K562 (cell line): ENCODE results near the gene POLR3A. TPM values are rescaled to one million over a fixed set of nuclear protein-coding genes. Genes with fewer than 3 reads are reported as not detected.
A peak's percentile ranks its signal among the peaks of the same experiment; 100 is the strongest.

Experiments
- ETV1 ChIP-seq: fragments of 450-650 bp; conservative IDR thresholded peaks from 2 replicates; pipeline ENCODE4 v1.6.1; 2016; ENCODE audit warnings: missing genetic modification characterization, control low read depth, low read depth, missing compliant biosample characterization
- LARP7 ChIP-seq: fragments of 450-650 bp; IDR thresholded peaks from 2 replicates; pipeline ENCODE4 v1.6.1; 2016
- NFE2 ChIP-seq: IDR thresholded peaks from 2 replicates; pipeline ENCODE4 v1.6.1; 2014; ENCODE audit warnings: antibody characterized with exemption, low read depth
- POLR3A ChIP-seq: IDR thresholded peaks from 2 replicates; pipeline ENCODE4 v1.6.1; 2011; ENCODE audit warnings: borderline replicate concordance, mild to moderate bottlenecking, moderate library complexity; ENCODE audit not compliant: insufficient read length, insufficient read depth; ENCODE audit errors: extremely low read depth
- PTTG1 ChIP-seq: fragments of 450-650 bp; IDR thresholded peaks from 2 replicates; pipeline ENCODE4 v1.6.1; 2016; ENCODE audit warnings: low read depth, mild to moderate bottlenecking, missing genetic modification characterization, missing compliant biosample characterization
- RAD21 ChIP-seq, 2 experiments: fragments of 250-450 bp in 1 of 2; fragments of 450-650 bp in 1 of 2; sonication (Bioruptor Pico) in 1 of 2; formaldehyde crosslinking in 1 of 2; IDR thresholded peaks in 1 of 2; conservative IDR thresholded peaks in 1 of 2; 2 replicates each; pipeline versions ENCODE4 v1.4.0 to v1.8.0; 2020 to 2022; ENCODE audit warnings: mild to moderate bottlenecking in 2 of 2, moderate library complexity in 1 of 2
- SMAD1 ChIP-seq: fragments of 150-350 bp; IDR thresholded peaks from 2 replicates; pipeline ENCODE4 v1.6.1; 2014; ENCODE audit warnings: low read length, low read depth; ENCODE audit not compliant: partially characterized antibody
- SP2 ChIP-seq: IDR thresholded peaks from 2 replicates; pipeline ENCODE4 v1.6.1; 2011; ENCODE audit warnings: mild to moderate bottlenecking, low read depth, low read length, moderate library complexity; ENCODE audit not compliant: poor library complexity, severe bottlenecking; ENCODE audit errors: extremely low read depth
- ZNF324 ChIP-seq: fragments of 250-450 bp; sonication (Bioruptor Pico); IDR thresholded peaks from 2 replicates; pipeline ENCODE4 v1.4.0; 2020; ENCODE audit warnings: mild to moderate bottlenecking
- ZNF75A ChIP-seq: fragments of 450-650 bp; formaldehyde crosslinking; IDR thresholded peaks from 2 replicates; pipeline ENCODE4 v1.4.0; 2020; ENCODE audit warnings: mild to moderate bottlenecking
- ZZZ3 ChIP-seq: fragments of 450-650 bp; IDR thresholded peaks from 2 replicates; pipeline ENCODE4 v1.6.1; 2016; ENCODE audit warnings: antibody characterized with exemption, mild to moderate bottlenecking, moderate library complexity
- polyA plus RNA-seq, 8 experiments: library from polyadenylated mRNA; depleted of rRNA in 4 of 8; stranded (reverse) in 5 of 8; unstranded in 3 of 8; fragments of >200 nt; fragmentation: Nextera tagmentation in 2 of 8; fragmentation: Illumina TruSeq in 1 of 8; extraction: Ambion mirVana in 2 of 8; extraction: Trizol in 1 of 8; gene quantifications; 2 replicates each; pipeline versions ENCODE4 v1.2.1 to v1.2.3, GENCODE V29; 2011 to 2014; ENCODE audit warnings: inconsistent platforms in 1 of 8, missing spikeins in 1 of 8
- total RNA-seq, 7 experiments: library from RNA; depleted of rRNA in 6 of 7; stranded (reverse); fragments of >200 nt in 6 of 7; fragmentation: Illumina TruSeq in 2 of 7; extraction: Trizol in 2 of 7; gene quantifications; 2 replicates each; pipeline versions ENCODE4 v1.2.1 to v1.2.3, GENCODE V29; 2011 to 2021; ENCODE audit warnings: low replicate concordance in 1 of 7
- TF ChIP-seq, protein P1 (sequence below): fragments of 450-650 bp; IDR thresholded peaks from 2 replicates; pipeline ENCODE4 v1.6.1; 2016; ENCODE audit warnings: low read depth
- TF ChIP-seq, protein P2 (sequence below): sonication (generic); formaldehyde crosslinking; IDR thresholded peaks from 2 replicates; pipeline ENCODE4 v1.9.0; 2022; ENCODE audit warnings: mild to moderate bottlenecking, missing genetic modification reagents

POLR3A gene
- total and polyA plus RNA-seq, 9 of the 15 experiments (the other 6 are each of a cell fraction or from before 2014, with no cell fraction given): 14.9 to 37.0 (median 26.7) TPM

DNA sequence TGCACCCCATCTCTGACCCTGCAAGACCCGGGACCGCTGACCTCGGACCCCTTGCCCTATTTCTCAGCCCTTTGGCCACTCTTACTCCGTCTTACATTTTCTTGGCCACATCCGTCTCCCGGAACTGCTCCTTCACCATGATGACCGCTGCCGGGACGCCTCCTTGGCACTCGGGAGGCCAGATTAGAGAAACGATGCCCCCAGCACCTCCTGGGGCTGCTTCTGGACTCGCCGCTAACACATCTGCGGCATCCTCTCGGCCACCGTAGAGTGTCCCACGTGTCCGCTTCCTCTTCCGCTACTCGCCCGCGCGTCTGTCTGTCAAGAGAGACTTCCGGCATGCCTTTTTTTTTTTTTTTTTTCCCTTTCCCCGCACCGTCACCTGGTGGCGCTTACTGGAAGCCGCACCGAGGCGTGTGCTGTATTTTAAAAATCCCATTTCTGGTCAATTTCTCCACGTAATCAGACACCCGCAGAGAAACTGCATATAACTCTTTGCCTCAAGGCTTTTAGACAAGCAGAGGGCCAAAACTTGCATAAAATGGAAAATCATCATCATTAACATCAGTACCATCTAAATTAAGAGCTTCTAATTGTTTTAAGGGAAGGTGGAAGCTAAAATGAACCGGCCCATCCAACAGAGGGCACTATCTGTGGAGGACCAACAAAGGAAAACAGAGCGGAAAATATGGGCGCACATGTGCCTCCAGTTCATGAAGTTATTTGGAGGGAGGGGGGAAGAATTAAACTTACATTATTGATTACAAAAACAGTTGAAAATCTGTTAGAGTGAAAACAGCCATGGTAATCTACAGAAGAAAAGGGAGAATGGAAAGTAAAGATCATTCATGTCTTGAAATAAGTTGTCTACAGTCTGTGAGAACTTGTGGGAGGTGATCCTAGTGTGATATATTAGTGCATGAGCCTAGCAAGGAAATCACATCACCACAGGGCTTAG lies at the start of gene POLR3A (continued):
- TF ChIP-seq, protein P1, sequence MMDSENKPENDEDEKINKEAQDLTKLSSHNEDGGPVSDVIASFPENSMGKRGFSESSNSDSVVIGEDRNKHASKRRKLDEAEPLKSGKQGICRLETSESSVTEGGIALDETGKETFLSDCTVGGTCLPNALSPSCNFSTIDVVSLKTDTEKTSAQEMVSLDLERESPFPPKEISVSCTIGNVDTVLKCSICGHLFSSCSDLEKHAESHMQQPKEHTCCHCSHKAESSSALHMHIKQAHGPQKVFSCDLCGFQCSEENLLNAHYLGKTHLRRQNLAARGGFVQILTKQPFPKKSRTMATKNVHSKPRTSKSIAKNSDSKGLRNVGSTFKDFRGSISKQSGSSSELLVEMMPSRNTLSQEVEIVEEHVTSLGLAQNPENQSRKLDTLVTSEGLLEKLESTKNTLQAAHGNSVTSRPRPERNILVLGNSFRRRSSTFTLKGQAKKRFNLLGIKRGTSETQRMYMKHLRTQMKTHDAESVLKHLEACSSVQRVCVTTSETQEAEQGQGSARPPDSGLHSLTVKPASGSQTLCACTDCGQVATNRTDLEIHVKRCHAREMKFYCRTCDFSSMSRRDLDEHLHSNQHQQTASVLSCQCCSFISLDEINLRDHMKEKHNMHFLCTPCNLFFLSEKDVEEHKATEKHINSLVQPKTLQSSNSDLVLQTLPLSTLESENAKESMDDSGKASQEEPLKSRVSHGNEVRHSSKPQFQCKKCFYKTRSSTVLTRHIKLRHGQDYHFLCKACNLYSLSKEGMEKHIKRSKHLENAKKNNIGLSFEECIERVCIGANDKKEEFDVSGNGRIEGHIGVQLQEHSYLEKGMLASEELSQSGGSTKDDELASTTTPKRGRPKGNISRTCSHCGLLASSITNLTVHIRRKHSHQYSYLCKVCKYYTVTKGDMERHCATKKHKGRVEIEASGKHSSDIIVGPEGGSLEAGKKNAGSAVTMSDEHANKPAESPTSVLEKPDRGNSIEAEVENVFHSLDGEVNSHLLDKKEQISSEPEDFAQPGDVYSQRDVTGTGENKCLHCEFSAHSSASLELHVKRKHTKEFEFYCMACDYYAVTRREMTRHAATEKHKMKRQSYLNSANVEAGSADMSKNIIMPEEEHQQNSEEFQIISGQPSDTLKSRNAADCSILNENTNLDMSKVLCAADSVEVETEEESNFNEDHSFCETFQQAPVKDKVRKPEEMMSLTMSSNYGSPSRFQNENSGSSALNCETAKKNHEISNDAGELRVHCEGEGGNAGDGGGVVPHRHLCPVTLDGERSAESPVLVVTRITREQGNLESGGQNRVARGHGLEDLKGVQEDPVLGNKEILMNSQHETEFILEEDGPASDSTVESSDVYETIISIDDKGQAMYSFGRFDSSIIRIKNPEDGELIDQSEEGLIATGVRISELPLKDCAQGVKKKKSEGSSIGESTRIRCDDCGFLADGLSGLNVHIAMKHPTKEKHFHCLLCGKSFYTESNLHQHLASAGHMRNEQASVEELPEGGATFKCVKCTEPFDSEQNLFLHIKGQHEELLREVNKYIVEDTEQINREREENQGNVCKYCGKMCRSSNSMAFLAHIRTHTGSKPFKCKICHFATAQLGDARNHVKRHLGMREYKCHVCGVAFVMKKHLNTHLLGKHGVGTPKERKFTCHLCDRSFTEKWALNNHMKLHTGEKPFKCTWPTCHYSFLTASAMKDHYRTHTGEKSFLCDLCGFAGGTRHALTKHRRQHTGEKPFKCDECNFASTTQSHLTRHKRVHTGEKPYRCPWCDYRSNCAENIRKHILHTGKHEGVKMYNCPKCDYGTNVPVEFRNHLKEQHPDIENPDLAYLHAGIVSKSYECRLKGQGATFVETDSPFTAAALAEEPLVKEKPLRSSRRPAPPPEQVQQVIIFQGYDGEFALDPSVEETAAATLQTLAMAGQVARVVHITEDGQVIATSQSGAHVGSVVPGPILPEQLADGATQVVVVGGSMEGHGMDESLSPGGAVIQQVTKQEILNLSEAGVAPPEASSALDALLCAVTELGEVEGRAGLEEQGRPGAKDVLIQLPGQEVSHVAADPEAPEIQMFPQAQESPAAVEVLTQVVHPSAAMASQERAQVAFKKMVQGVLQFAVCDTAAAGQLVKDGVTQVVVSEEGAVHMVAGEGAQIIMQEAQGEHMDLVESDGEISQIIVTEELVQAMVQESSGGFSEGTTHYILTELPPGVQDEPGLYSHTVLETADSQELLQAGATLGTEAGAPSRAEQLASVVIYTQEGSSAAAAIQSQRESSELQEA: peak; percentile 100
- TF ChIP-seq SP2 (peak; percentile 80), ZNF324 (CRISPR knock-in tag) (0 out of 2 replicates have a peak, but pooled peaks have one; percentile 18), ETV1 (tag) (peak; percentile 84), NFE2 (no peak), LARP7 (no peak), SMAD1 (peak; percentile 19), ZNF75A (CRISPR knock-in tag) (peak; percentile 30; the same call in 1 of the 2 replicates), ZZZ3 (peak; percentile 70), RAD21 (CRISPR knock-in tag; conservative IDR thresholded peaks at IDR 0.05 in 1 of 2, IDR thresholded peaks at IDR 0.05 in 1 of 2) (peak; percentile 38 to 46), POLR3A (no peak), PTTG1 (tag) (peak; percentile 40; the same call in 1 of the 2 replicates)
- TF ChIP-seq, protein P2, sequence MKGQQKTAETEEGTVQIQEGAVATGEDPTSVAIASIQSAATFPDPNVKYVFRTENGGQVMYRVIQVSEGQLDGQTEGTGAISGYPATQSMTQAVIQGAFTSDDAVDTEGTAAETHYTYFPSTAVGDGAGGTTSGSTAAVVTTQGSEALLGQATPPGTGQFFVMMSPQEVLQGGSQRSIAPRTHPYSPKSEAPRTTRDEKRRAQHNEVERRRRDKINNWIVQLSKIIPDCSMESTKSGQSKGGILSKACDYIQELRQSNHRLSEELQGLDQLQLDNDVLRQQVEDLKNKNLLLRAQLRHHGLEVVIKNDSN (CRISPR knock-in tag): peak; percentile 98
